Fibroblast of villous mesenchyme (primary cell): Measurements from ENCODE around the gene CENPL. TPM values are rescaled to one million over a fixed set of nuclear protein-coding genes. Genes with fewer than 3 reads are reported as not detected.

Experiments
- DNase-seq: peaks from one replicate; pipeline ENCODE4 v3.0.0-alpha.2; 2010; ENCODE audit warnings: low read depth
- H3K4me3 ChIP-seq: 2 replicates; pipeline ENCODE4 v1.5.1; 2011; ENCODE audit warnings: low read depth, mild to moderate bottlenecking, low read length
- total RNA-seq: library from RNA; depleted of rRNA; stranded (reverse); fragments of >200 nt; gene quantifications from 2 replicates; pipeline ENCODE4 v1.2.3, GENCODE V29; 2012
- TF ChIP-seq, protein P1 (sequence below): IDR thresholded peaks from 2 replicates; pipeline ENCODE4 v1.5.1; 2012; ENCODE audit warnings: low read depth, mild to moderate bottlenecking, low read length; ENCODE audit not compliant: insufficient read depth

CENPL gene
- total RNA-seq, 1 donor = 26.3 TPM

DNA sequence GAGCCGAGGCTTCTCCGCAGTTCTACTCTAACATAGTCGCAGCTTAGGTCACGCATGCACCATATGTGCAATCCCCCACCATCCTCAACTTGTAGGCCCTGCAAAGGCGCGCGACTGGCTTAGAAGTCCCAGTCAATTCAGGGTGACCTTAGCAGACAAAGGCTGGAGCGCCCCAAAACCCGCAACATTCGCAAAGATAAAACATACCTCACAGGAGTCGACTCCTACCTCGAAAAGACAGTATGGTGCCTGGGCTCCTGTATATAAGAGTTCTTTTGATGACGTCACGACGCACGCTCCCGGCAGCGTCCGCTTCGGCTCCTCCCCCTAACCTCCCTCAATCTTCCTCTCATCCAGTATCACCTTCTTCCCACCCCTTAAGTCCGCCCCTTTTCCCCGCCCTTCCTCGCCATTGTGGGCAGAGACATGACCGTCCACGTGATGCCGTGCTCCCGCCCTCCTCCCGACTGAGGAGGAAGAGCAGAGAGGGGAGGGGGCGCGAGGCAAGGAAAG is 43.1 kb upstream of the CENPL start, which contains the start of gene GAS5:
Gene GAS5, minus strand, starts transcription at position 237 of the 513 bp plus-strand sequence.
- TF ChIP-seq, protein P1, sequence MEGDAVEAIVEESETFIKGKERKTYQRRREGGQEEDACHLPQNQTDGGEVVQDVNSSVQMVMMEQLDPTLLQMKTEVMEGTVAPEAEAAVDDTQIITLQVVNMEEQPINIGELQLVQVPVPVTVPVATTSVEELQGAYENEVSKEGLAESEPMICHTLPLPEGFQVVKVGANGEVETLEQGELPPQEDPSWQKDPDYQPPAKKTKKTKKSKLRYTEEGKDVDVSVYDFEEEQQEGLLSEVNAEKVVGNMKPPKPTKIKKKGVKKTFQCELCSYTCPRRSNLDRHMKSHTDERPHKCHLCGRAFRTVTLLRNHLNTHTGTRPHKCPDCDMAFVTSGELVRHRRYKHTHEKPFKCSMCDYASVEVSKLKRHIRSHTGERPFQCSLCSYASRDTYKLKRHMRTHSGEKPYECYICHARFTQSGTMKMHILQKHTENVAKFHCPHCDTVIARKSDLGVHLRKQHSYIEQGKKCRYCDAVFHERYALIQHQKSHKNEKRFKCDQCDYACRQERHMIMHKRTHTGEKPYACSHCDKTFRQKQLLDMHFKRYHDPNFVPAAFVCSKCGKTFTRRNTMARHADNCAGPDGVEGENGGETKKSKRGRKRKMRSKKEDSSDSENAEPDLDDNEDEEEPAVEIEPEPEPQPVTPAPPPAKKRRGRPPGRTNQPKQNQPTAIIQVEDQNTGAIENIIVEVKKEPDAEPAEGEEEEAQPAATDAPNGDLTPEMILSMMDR = no peak
- H3K4me3 ChIP-seq = peak within 1 kb of the TSS; percentile 82
- peak; percentile 100 for DNase-seq

DNA sequence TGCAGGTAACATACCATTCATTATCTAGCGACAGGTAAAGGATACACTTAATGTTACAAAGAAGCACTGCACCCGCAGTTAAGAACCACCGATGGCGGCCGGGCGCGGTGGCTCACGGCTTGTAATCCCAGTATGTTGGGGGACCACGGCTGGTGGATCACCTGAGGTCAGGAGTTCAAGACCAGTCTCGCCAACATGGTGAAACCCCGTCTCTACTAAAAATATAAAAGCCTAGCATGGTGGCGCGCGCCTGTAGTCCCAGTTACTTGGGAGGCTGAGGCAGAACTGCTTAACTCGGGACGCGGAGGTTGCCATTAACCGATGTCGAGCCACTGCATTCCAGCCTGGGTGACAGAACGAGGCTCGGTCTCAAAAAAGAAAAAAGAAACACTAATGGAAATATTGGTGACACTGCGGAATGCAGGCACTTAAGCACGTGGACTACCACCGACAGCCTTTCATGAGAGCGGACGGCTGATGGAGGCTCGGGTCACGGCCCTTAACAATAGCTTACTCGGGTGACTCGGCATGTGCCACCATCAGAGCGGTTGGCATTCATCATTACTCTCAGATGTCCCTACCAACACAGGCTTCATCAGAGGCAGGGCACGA is 42.6 kb upstream of the CENPL start:
- TF ChIP-seq, protein P1 = no peak
- DNase-seq = no peak
- peak overlapping the region; percentile 82 for H3K4me3 ChIP-seq

DNA sequence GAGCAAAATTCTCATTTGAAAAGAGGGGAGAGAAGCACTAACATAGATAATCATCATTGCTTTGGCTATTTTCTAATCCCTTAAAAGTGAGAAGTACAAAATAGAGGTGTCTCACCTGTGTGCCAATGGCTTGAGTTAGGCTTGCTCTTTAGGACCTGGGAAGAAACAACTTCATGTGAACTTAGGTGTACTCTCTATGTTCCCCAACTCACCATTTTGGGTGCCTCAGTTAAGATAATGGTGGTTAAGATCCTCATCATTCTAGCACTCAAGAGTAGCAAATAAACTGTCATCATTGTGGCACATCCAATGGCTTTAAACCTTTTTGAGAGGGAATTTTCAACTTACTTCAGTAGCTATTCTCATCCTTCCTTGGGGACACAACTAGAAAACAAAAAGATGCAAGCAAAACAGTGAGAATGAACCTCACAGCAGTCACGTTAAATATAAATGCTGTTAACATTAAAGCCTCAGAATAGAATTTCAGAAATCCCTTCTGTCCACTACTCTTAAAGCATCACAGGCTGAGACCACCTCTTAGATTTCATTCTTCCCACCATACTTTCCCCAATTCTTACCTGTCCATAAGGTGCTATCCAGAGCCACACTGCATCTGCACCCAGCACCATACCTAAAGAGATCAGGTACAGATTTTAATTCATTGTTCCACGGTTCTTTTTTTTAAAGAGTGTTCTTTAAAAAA is 41.9 kb upstream of the CENPL start:
- H3K4me3 ChIP-seq = peak overlapping the region; percentile 82
- TF ChIP-seq, protein P1 = no peak
- DNase-seq = no peak

DNA sequence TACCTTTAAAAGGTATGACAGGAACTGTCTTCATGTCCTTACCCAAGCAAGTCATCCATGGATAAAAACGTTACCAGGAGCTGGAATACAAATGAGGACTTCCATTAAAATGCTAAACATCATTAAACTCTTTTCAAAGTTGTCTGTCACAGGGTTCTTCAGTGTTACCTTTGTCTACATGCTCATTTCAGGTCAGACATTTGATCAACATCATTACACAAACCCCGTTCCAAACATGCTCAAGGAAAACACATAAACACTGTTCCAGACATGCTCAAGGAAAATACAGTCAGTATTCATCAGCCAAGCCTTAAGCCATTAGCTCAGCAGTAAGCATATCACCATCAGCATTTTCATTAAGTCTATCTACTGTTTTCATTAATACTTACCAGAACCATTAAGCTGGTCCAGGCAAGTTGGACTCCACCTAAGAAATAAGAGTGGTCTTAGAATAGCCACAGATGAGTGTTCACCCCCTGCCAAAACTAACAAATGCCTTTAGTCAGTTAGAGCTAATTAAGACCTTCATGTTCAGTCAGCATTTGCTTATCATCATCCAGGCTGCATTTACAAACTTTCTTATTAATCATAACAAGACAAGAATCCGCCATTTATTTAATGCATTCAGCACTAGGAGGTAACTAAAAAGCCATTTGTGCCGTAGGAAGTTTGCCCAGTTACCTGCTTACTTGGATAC is 40.9 kb upstream of the CENPL start:
- H3K4me3 ChIP-seq = peak overlapping the region; percentile 82
- TF ChIP-seq, protein P1 = no peak
- DNase-seq = no peak

DNA sequence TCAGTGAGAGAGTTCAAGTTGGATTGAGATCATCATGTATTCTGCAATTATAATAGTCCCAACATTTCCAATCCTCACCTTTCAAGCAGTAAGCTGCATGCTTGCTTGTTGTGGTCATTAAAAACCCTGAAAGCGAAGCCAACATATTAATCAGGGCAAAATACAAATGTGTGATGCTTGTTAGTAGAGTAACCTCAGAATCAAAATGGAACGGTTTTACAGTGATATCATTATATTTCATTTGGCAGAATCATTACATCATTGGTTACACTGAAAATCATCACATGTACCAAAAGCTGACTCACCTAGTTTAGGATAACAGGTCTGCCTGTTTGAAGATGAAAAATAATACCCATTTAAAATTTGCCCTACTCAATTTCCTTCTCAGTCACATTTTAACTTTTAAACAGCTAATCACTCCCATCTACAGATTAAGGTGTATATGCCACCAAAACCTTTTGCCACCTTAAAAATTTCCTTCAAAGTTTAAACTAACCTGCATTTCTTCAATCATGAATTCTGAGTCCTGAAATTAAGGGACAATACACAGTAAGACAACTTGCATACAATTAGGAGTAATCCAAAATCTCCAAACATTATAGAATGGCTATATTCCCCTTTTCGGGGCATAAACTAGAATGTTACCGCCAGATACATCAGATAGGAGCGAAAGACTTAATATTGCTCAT is 39.6 kb upstream of the CENPL start:
- no peak for DNase-seq
- peak overlapping the region; percentile 82 for H3K4me3 ChIP-seq
- TF ChIP-seq, protein P1 = no peak
